Measurements from ENCODE around the gene HPN.

DNA sequence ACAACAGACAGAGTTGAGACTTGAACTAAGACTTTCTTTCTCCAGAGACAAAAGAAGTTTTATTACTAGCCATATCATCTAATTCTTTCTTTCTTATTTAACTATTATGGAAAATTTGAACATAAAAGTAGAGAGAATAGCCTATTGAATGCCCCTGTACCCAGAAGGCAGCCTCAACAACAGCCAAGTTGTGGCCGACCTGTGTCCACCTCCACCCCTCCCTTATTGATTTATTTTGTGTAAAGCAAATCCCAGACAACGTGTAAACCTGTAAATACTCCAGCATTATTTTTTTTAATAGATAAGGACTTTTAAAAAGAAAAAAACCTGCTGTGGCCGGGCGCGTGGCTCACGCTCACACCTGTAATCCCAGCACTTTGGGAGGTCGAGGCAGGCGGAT is 48.0 kb downstream of the HPN start:
- no peak for TF ChIP-seq POLR2A (IDR thresholded peaks at IDR 0.05)
- TF ChIP-seq, protein P1, sequence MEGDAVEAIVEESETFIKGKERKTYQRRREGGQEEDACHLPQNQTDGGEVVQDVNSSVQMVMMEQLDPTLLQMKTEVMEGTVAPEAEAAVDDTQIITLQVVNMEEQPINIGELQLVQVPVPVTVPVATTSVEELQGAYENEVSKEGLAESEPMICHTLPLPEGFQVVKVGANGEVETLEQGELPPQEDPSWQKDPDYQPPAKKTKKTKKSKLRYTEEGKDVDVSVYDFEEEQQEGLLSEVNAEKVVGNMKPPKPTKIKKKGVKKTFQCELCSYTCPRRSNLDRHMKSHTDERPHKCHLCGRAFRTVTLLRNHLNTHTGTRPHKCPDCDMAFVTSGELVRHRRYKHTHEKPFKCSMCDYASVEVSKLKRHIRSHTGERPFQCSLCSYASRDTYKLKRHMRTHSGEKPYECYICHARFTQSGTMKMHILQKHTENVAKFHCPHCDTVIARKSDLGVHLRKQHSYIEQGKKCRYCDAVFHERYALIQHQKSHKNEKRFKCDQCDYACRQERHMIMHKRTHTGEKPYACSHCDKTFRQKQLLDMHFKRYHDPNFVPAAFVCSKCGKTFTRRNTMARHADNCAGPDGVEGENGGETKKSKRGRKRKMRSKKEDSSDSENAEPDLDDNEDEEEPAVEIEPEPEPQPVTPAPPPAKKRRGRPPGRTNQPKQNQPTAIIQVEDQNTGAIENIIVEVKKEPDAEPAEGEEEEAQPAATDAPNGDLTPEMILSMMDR (IDR thresholded peaks at IDR 0.05): no peak

Measured in Peyer's patch (tissue), 4 donors.